MCF 10A (cell line): ENCODE data around the gene GLIS1. TPM values are rescaled to one million over a fixed set of nuclear protein-coding genes. Genes with fewer than 3 reads are reported as not detected.
A peak's percentile ranks its signal among the peaks of the same experiment; 100 is the strongest.

ENCODE experiments used
- Bru-seq: library from RNA; stranded (reverse); fragments of 400-500 nt; gene quantifications from one replicate; lab custom pipeline; 2021; lab: Mats Ljungman, UMichigan
- BruChase-seq, 2 experiments: library from RNA; stranded (reverse); fragments of 400-500 nt; gene quantifications; one replicate each; lab custom pipeline; 2021; lab: Mats Ljungman, UMichigan
- BruUV-seq: library from RNA; stranded (reverse); fragments of 400-500 nt; replicated peaks from 2 replicates; lab custom pipeline; 2021; lab: Mats Ljungman, UMichigan
- CTCF ChIA-PET: fragments of 300-600 bp; sonication (Branson Sonifier 250); formaldehyde crosslinking; extraction: SDS; loops from one replicate; lab custom pipeline; 2021; ENCODE audit warnings: antibody characterized with exemption, inconsistent platforms; lab: Yijun Ruan, JAX
- POLR2A ChIA-PET: fragments of 300-600, 350-650 bp; sonication (Branson Sonifier 250); formaldehyde crosslinking; extraction: SDS; loops from one replicate; lab custom pipeline; 2020; ENCODE audit warnings: antibody characterized with exemption, inconsistent platforms; lab: Yijun Ruan, JAX
- DNase-seq: peaks from one replicate; pipeline ENCODE4 v3.0.0-alpha.2; 2018; ENCODE audit not compliant: unreplicated experiment
- H3K27ac Mint-ChIP-seq: one replicate; pipeline ENCODE4 v1.8.0; 2022; ENCODE audit warnings: mild to moderate bottlenecking, low read depth, mixed read lengths; ENCODE audit not compliant: unreplicated experiment
- H3K27me3 Mint-ChIP-seq: one replicate; pipeline ENCODE4 v1.8.0; 2022; ENCODE audit warnings: mixed read lengths; ENCODE audit not compliant: insufficient read depth, unreplicated experiment
- H3K36me3 Mint-ChIP-seq: one replicate; pipeline ENCODE4 v1.8.0; 2022; ENCODE audit warnings: mild to moderate bottlenecking, moderate library complexity, mixed read lengths; ENCODE audit not compliant: insufficient read depth, unreplicated experiment
- H3K4me1 Mint-ChIP-seq: one replicate; pipeline ENCODE4 v1.8.0; 2022; ENCODE audit warnings: mixed read lengths; ENCODE audit not compliant: insufficient read depth, unreplicated experiment
- H3K4me3 Mint-ChIP-seq: one replicate; pipeline ENCODE4 v1.8.0; 2022; ENCODE audit warnings: mild to moderate bottlenecking, moderate library complexity, mixed read lengths; ENCODE audit not compliant: unreplicated experiment
- H3K9me3 Mint-ChIP-seq: one replicate; pipeline ENCODE4 v1.8.0; 2022; ENCODE audit warnings: mixed read lengths; ENCODE audit not compliant: unreplicated experiment
- intact Hi-C: fragments of 100-400 bp; cut with micrococcal nuclease; formaldehyde crosslinking; loops from 2 replicates; pipeline ENCODE4 v1.14.1; 2022
- long read RNA-seq: library from polyadenylated mRNA; stranded (forward); transcript quantifications from one replicate; pipeline ENCODE4 v2.0.0, GENCODE V29; 2022
- total RNA-seq: library from RNA; stranded (reverse); gene quantifications from 2 replicates; pipeline ENCODE4 v1.2.3, GENCODE V29; 2022
- TF ChIP-seq, protein P1 (sequence below): fragments of 200-600 bp; IDR thresholded peaks from one replicate; pipeline ENCODE4 v1.8.0; 2022; ENCODE audit warnings: antibody characterized with exemption, mild to moderate bottlenecking; ENCODE audit not compliant: unreplicated experiment

The GLIS1 gene
- total RNA-seq (0.93 and 1.4 TPM in 2 replicates), Bru-seq, nascent RNA (percentile 37 among the genes with signal in this experiment), BruChase-seq, experiment 1, labeled RNA remaining after a 6-hour chase (percentile 41 among the genes with signal in this experiment), BruChase-seq, experiment 2, labeled RNA remaining after a 2-hour chase (percentile 42 among the genes with signal in this experiment)
- long read RNA-seq, partial matches to known transcripts: 1 of 5 reads
- long read RNA-seq, other reads (novel, unspliced or antisense): 4 of 5 reads

DNA sequence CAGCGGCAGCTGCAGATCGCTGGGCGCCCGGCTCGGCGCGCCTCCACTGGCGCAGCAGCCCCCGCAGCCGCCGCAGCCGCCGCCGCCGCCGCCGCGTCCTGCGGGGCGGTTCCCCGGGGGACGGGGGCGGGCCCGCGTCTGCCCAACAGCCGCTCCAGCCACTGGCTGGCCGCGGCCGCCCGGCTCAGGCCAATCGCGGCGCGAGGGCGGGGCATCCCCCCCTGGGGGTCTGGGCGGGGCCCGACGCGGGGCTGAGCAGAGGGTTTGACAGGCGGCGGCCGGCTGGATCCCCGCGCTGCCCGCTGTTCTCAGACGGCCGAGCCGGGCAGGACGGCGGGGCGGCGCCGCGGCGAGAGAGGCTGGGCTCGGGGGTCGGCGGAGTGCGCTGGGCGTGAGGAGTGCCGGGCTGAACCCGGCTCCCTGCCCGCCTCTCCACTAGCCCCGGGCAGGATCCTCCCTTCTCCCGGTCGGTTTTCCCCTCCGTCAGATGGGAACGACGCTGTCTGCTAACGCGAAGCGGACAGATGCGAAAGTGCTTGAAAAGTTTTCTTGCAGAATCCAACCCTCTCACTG, at the start of gene GLIS1:
GLIS1 (minus strand) TSS at position 56 of the 573 bp plus-strand sequence. CDS start 1,100 bp downstream, outside the sequence.
- Mint-ChIP-seq H3K4me3 (peak within 1 kb of the TSS; percentile 65), H3K36me3 (peaks cover 4% of the 10 kb centered on the region), H3K27me3 (peaks cover 12% of the 10 kb centered on the region), H3K4me1 (peaks cover 12% of the 10 kb centered on the region), H3K27ac (no peak within 1 kb of the TSS), H3K9me3 (peaks cover 19% of the 10 kb centered on the region)
- peak; percentile 86 for DNase-seq
- BruUV-seq: no TSS peak
- ChIA-PET POLR2A (interaction anchor here (0.7 kb wide), 2 partner anchors 195 to 1529 kb away, joined by 3 read pairs; no protein-coding TSS in a partner anchor), CTCF (interaction anchor here (0.8 kb wide), 1 partner anchor 170 kb away, joined by 3 read pairs; no protein-coding TSS in a partner anchor)
- TF ChIP-seq, protein P1, sequence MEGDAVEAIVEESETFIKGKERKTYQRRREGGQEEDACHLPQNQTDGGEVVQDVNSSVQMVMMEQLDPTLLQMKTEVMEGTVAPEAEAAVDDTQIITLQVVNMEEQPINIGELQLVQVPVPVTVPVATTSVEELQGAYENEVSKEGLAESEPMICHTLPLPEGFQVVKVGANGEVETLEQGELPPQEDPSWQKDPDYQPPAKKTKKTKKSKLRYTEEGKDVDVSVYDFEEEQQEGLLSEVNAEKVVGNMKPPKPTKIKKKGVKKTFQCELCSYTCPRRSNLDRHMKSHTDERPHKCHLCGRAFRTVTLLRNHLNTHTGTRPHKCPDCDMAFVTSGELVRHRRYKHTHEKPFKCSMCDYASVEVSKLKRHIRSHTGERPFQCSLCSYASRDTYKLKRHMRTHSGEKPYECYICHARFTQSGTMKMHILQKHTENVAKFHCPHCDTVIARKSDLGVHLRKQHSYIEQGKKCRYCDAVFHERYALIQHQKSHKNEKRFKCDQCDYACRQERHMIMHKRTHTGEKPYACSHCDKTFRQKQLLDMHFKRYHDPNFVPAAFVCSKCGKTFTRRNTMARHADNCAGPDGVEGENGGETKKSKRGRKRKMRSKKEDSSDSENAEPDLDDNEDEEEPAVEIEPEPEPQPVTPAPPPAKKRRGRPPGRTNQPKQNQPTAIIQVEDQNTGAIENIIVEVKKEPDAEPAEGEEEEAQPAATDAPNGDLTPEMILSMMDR: no peak
- intact Hi-C loops: no loop called here

GRCh38 chr1:53787655-53788054, 48.7 kb upstream of the GLIS1 start:
- peaks cover 67% of the 10 kb centered on the region for H3K36me3 Mint-ChIP-seq
- TF ChIP-seq, protein P1: no peak
- no peak overlapping the region for H3K4me3 Mint-ChIP-seq
- CTCF ChIA-PET: interaction anchor here (1.6 kb wide), 1 partner anchor 8 kb away, joined by 5 read pairs; no protein-coding TSS in a partner anchor
- POLR2A ChIA-PET: interaction anchor here (0.6 to 1.0 kb wide), 2 partner anchors 18 to 22 kb away, joined by 3 to 4 read pairs; no protein-coding TSS in a partner anchor
- no peak overlapping the region for H3K27ac Mint-ChIP-seq
- H3K4me1 Mint-ChIP-seq: no peaks in the 10 kb centered on the region
- intact Hi-C loops: no loop called here
- no peak for DNase-seq
- no peaks in the 10 kb centered on the region for H3K9me3 Mint-ChIP-seq
- H3K27me3 Mint-ChIP-seq: no peaks in the 10 kb centered on the region
- BruUV-seq: no TSS peak

GRCh38 chr1:53783056-53783455, 44.1 kb upstream of the GLIS1 start:
- POLR2A ChIA-PET: no interaction called here
- CTCF ChIA-PET: no interaction called here
- no peak for DNase-seq
- Mint-ChIP-seq H3K9me3 (no peaks in the 10 kb centered on the region), H3K36me3 (peaks cover 50% of the 10 kb centered on the region), H3K4me3 (no peak overlapping the region), H3K27me3 (no peaks in the 10 kb centered on the region), H3K27ac (no peak overlapping the region), H3K4me1 (peaks cover 13% of the 10 kb centered on the region)
- TF ChIP-seq, protein P1: no peak
- intact Hi-C loops: no loop called here
- no TSS peak for BruUV-seq

DNA sequence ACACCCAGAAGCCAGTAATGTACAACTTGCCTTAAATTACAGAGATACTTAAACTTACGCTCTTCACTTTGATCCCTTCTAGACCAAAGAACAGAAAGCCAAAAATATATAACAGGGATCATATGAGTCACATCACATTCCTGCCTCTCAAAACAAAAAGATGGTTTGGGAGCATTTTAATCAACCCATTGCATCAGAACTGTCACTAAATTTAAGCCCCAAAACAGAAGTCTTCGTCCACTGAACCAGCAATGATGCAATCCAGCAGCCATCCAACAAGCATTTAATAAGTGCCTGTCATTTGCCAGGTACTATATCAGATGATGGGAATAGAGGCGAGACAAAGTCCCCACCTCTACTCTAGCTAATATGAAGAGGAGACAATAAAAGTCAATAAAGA, 42.7 kb upstream of the GLIS1 start:
- BruUV-seq: no TSS peak
- H3K27me3 Mint-ChIP-seq: no peaks in the 10 kb centered on the region
- H3K27ac Mint-ChIP-seq: peak overlapping the region; percentile 77
- H3K4me1 Mint-ChIP-seq: peaks cover 13% of the 10 kb centered on the region
- H3K9me3 Mint-ChIP-seq: no peaks in the 10 kb centered on the region
- POLR2A ChIA-PET: interaction anchor here (1.1 kb wide), 1 partner anchor 15 kb away, joined by 4 read pairs; no protein-coding TSS in a partner anchor
- peaks cover 44% of the 10 kb centered on the region for H3K36me3 Mint-ChIP-seq
- intact Hi-C loops: no loop called here
- CTCF ChIA-PET: no interaction called here
- no peak overlapping the region for H3K4me3 Mint-ChIP-seq
- DNase-seq: peak; percentile 56
- TF ChIP-seq, protein P1: no peak
